Testis (tissue), 2 donors: ENCODE measurements around the gene SEPTIN8.

Experiments used
- POLR2A ChIP-seq: fragments of 450-650 bp; IDR thresholded peaks from one replicate; pipeline ENCODE4 v1.6.1; 2017; ENCODE audit warnings: antibody characterized with exemption, mild to moderate bottlenecking, moderate library complexity
- TF ChIP-seq, protein P1 (sequence below), 3 experiments: fragments of 450-650 bp in 2 of 3; fragments of 200-600 bp in 1 of 3; sonication (generic) in 1 of 3; IDR thresholded peaks; one replicate each; pipeline ENCODE4 v1.5.1; 2016 to 2019; ENCODE audit warnings: antibody characterized with exemption in 3 of 3, mild to moderate bottlenecking in 2 of 3, moderate library complexity in 1 of 3

- TF ChIP-seq, protein P1, sequence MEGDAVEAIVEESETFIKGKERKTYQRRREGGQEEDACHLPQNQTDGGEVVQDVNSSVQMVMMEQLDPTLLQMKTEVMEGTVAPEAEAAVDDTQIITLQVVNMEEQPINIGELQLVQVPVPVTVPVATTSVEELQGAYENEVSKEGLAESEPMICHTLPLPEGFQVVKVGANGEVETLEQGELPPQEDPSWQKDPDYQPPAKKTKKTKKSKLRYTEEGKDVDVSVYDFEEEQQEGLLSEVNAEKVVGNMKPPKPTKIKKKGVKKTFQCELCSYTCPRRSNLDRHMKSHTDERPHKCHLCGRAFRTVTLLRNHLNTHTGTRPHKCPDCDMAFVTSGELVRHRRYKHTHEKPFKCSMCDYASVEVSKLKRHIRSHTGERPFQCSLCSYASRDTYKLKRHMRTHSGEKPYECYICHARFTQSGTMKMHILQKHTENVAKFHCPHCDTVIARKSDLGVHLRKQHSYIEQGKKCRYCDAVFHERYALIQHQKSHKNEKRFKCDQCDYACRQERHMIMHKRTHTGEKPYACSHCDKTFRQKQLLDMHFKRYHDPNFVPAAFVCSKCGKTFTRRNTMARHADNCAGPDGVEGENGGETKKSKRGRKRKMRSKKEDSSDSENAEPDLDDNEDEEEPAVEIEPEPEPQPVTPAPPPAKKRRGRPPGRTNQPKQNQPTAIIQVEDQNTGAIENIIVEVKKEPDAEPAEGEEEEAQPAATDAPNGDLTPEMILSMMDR (IDR thresholded peaks at IDR 0.05): no peak
- TF ChIP-seq POLR2A: no peak
These were observed 51.3 kb downstream of the SEPTIN8 start for GRCh38 chr5:132725745-132726144.
